Measurements from ENCODE around the gene SLC12A7. TPM values are rescaled to one million over a fixed set of nuclear protein-coding genes. Genes with fewer than 3 reads are reported as not detected.

SLC12A7 gene
- total RNA-seq, 1 experiment from 2014 or later = 207 TPM

- Histone ChIP-seq H4K20me1 (ENCODE audit: insufficient read depth) (peaks cover 88% of the 10 kb centered on the region), H3K9me2 (ENCODE audit: insufficient read depth) (no peaks in the 10 kb centered on the region), H3K4me2 (no peak overlapping the region), H3K79me2 (ENCODE audit: low read depth) (peaks cover 42% of the 10 kb centered on the region), H3K4me1 (replicated peaks; ENCODE audit: insufficient read depth) (peaks cover 6% of the 10 kb centered on the region), H3K9me3 (ENCODE audit: insufficient read depth, low read depth) (no peaks in the 10 kb centered on the region), H3K4me3 (no peak overlapping the region), H3K27ac (no peak overlapping the region), H3K36me3 (ENCODE audit: low read depth) (no peaks in the 10 kb centered on the region), H3K27me3 (ENCODE audit: insufficient read depth, low read depth) (no peaks in the 10 kb centered on the region), H2AFZ (no peak overlapping the region), H3F3A (ENCODE audit: insufficient read depth, low read depth) (peaks cover 8% of the 10 kb centered on the region)
- BruUV-seq (replicated peaks) = no TSS peak
- intact Hi-C loops (cut with micrococcal nuclease; ENCODE audit: unreplicated experiment) = loop anchor here (5.0 kb wide), 1 partner anchor 37 kb away; no protein-coding TSS in a partner anchor
- TF ChIP-seq EZH2 (IDR thresholded peaks at IDR 0.05; ENCODE audit: low read depth) = no peak
- TF ChIP-seq, protein P1, sequence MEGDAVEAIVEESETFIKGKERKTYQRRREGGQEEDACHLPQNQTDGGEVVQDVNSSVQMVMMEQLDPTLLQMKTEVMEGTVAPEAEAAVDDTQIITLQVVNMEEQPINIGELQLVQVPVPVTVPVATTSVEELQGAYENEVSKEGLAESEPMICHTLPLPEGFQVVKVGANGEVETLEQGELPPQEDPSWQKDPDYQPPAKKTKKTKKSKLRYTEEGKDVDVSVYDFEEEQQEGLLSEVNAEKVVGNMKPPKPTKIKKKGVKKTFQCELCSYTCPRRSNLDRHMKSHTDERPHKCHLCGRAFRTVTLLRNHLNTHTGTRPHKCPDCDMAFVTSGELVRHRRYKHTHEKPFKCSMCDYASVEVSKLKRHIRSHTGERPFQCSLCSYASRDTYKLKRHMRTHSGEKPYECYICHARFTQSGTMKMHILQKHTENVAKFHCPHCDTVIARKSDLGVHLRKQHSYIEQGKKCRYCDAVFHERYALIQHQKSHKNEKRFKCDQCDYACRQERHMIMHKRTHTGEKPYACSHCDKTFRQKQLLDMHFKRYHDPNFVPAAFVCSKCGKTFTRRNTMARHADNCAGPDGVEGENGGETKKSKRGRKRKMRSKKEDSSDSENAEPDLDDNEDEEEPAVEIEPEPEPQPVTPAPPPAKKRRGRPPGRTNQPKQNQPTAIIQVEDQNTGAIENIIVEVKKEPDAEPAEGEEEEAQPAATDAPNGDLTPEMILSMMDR (conservative IDR thresholded peaks at IDR 0.05) = no peak
- no peak for DNase-seq
- ChIA-PET CTCF (no interaction called here), POLR2A (ENCODE audit: unreplicated experiment) (no interaction called here)
These were observed 6.3 kb downstream of the SLC12A7 start for GRCh38 chr5:1105350-1106265.

DNA sequence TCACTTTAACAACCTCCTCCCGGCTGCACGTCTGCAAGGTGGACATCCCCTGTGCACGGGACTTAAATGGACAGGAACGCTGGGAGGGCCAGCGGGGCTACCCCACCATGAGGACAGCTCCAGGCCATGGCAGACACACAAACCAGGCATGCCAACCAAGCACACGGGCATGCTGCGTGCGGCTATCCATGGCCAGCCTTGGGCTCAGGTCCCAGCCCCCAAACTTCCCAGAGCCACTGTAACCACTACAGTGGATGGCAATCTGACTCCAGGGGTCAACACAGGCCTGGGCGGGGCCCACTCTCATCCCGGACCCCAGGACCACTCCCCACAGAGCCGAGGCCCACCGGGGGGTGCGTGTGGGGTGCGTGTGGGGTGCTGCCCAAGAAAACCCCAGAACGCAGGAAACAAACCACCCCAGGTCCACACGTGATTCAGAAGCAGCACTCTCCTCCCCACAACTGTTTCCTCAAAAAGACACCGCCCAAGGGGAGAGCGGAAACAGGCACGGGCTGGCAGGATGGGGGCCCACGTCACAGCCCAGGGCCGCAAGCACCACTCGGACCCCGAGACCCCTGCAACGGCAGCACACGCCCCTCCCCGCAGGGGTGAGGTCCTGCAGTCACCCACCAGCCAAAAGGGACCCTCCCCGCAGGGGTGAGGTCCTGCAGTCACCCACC is 7.4 kb downstream of the SLC12A7 start:
- no peaks in the 10 kb centered on the region for H3K9me3 ChIP-seq (ENCODE audit: insufficient read depth, low read depth)
- no peak overlapping the region for H3K27ac ChIP-seq
- no peak for DNase-seq
- H3F3A ChIP-seq (ENCODE audit: insufficient read depth, low read depth) = peaks cover 8% of the 10 kb centered on the region; the same call in 1 of the 2 replicates
- no peak overlapping the region for H3K4me3 ChIP-seq
- no peaks in the 10 kb centered on the region for H3K27me3 ChIP-seq (ENCODE audit: insufficient read depth, low read depth)
- no peak overlapping the region for H2AFZ ChIP-seq
- H3K9me2 ChIP-seq (ENCODE audit: insufficient read depth) = no peaks in the 10 kb centered on the region
- no TSS peak for BruUV-seq (replicated peaks)
- H3K4me2 ChIP-seq = no peak overlapping the region
- POLR2A ChIA-PET (ENCODE audit: unreplicated experiment) = no interaction called here
- TF ChIP-seq, protein P1 (conservative IDR thresholded peaks at IDR 0.05) = no peak
- no peak for TF ChIP-seq EZH2 (IDR thresholded peaks at IDR 0.05; ENCODE audit: low read depth)
- CTCF ChIA-PET = no interaction called here
- intact Hi-C loops (cut with micrococcal nuclease; ENCODE audit: unreplicated experiment) = loop anchor here (5.0 kb wide), 1 partner anchor 38 kb away; no protein-coding TSS in a partner anchor
- H3K36me3 ChIP-seq (ENCODE audit: low read depth) = no peaks in the 10 kb centered on the region
- H4K20me1 ChIP-seq (ENCODE audit: insufficient read depth) = peaks cover 88% of the 10 kb centered on the region
- peaks cover 41% of the 10 kb centered on the region for H3K79me2 ChIP-seq (ENCODE audit: low read depth)
- H3K4me1 ChIP-seq (replicated peaks; ENCODE audit: insufficient read depth) = no peaks in the 10 kb centered on the region

DNA sequence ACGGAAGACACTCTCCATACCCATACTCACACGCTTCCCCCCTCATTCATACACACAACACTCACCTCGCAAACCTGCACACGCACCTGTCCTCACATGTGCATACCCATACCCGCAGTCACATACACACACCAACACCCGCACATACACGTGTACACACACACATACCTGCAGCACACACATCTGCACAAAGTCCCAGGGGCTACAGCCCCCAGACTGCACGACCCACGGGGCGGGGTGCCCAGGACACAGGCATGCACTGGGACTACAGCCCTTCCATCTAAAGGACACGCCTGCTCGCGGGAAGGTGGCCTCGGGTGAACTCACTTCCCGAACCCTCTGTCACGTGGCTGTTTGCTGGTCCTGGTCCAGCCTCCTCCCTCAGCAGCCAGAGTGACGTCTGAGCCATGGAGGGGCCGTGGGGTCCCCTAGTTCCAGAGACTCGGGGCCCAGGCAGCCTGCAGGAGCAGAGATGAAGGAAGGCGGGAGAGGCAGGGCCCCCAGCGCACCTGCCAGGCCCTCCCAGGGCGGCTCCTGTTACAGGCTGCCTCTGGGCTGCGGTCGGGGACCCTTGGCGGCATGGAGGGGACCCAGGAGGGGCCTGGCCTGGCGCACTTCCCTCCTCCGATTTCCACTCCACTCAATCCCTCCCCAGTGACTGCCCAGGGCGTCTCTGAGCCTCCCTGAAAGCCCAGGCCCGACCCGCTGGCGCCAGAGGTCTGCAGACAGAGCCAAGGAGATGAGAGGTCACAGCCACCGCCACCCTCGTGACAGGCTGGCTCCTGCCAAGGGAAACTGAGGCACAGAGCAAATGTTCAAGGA is 8.1 kb downstream of the SLC12A7 start:
- no peak overlapping the region for H2AFZ ChIP-seq
- H3F3A ChIP-seq (ENCODE audit: insufficient read depth, low read depth) = peaks cover 8% of the 10 kb centered on the region; the same call in 1 of the 2 replicates
- H3K9me3 ChIP-seq (ENCODE audit: insufficient read depth, low read depth) = no peaks in the 10 kb centered on the region
- no peak for DNase-seq
- no peaks in the 10 kb centered on the region for H3K4me1 ChIP-seq (replicated peaks; ENCODE audit: insufficient read depth)
- H3K79me2 ChIP-seq (ENCODE audit: low read depth) = peaks cover 46% of the 10 kb centered on the region
- no TSS peak for BruUV-seq (replicated peaks)
- CTCF ChIA-PET = interaction anchor here (0.5 kb wide), 1 partner anchor 522 kb away, joined by 3 read pairs; no protein-coding TSS in a partner anchor
- H3K36me3 ChIP-seq (ENCODE audit: low read depth) = no peaks in the 10 kb centered on the region
- POLR2A ChIA-PET (ENCODE audit: unreplicated experiment) = no interaction called here
- H3K4me3 ChIP-seq = no peak overlapping the region
- H3K27me3 ChIP-seq (ENCODE audit: insufficient read depth, low read depth) = no peaks in the 10 kb centered on the region
- H3K4me2 ChIP-seq = no peak overlapping the region
- H3K9me2 ChIP-seq (ENCODE audit: insufficient read depth) = no peaks in the 10 kb centered on the region
- intact Hi-C loops (cut with micrococcal nuclease; ENCODE audit: unreplicated experiment) = no loop called here
- no peak overlapping the region for H3K27ac ChIP-seq
- TF ChIP-seq, protein P1 (conservative IDR thresholded peaks at IDR 0.05) = no peak
- no peak for TF ChIP-seq EZH2 (IDR thresholded peaks at IDR 0.05; ENCODE audit: low read depth)
- peaks cover 90% of the 10 kb centered on the region for H4K20me1 ChIP-seq (ENCODE audit: insufficient read depth)

Data from PC-9 (cell line).